Measurements from ENCODE around the gene SETD4. TPM values are rescaled to one million over a fixed set of nuclear protein-coding genes. Genes with fewer than 3 reads are reported as not detected.

SETD4 gene
- 8.3 to 12.2 TPM (median 10.2 TPM) in 5 replicates for total RNA-seq (2022; extraction: Qiagen RNA extraction)

DNA sequence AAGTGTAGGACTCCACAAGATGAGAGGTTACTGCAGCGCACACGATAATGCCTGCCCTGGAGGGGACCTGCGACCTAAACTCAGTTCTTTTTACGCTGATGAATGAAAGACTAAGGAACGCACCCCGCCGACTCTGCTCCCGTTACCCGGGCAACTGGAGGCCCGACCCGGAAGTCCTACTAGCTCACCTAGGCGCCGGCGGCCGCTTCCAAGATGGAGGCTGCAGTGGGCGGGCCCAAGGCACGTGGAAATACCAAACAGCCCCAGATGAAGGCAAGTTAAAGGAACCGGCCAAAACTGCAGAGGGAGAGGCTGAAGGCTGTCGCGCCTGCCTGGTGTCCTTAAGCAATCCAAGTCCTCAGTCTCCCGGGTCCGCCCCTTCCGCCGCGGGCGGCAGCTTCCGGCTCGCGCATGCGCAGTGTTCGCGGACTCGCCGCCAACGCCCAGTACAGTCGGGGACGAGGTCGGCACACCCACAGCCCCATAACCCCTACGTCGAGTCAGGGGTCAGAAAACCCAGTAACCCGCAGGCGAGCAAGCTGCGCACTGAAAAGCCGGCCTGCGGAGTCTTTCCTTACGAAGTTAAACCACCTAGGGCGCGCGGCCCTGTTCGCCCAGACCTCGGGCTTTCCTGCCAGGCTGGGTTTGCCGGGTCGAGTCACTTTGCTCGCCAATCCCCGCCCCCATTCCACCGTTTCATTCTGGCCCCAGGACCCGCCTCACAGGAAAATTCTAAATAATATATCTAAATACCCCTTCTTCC is at the start of gene SETD4:
Gene SETD4, minus strand, starts transcription at position 368 of the 763 bp plus-strand sequence. CDS start 1,638 bp downstream, outside the sequence.

GRCh38 chr21:36069713-36070583 is 9.6 kb upstream of the SETD4 start, which contains the start of gene CBR1:
TSS of gene CBR1 (plus strand) at chr21:36070024. CDS start at chr21:36070116, 92 bp downstream.

Other genes with a start within 250 kb of the SETD4 start
- 139 to 178 TPM (median 165 TPM) in 5 replicates for gene CBR1, start 9.5 kb upstream of the SETD4 start, total RNA-seq (2022; extraction: Qiagen RNA extraction)
- 10.7 to 14.1 TPM (median 13.5 TPM) in 5 replicates for gene CBR3, start 74.6 kb upstream of the SETD4 start, total RNA-seq (2022; extraction: Qiagen RNA extraction)
- gene DOP1B, start 96.3 kb upstream of the SETD4 start, total RNA-seq (2022; extraction: Qiagen RNA extraction) = 3.1 to 5.1 TPM (median 3.5 TPM) in 5 replicates

Measured in A549 treated with Mapracorat at 1 μM for 4 hours (cell line).